GM23338 (cell line): ENCODE measurements around the gene LEMD2. TPM values are rescaled to one million over a fixed set of nuclear protein-coding genes. Genes with fewer than 3 reads are reported as not detected.

Experiments
- ATAC-seq: fragments of 200-7000 bp; cut with Tn5 transposase; 3 replicates; pipeline ENCODE4 v1.9.1; 2020
- DNase-seq: peaks from one replicate; pipeline ENCODE4 v3.0.0-alpha.2; 2015; ENCODE audit warnings: low spot score
- H2AFZ ChIP-seq: fragments of 200-600 bp; sonication (generic); 2 replicates; pipeline ENCODE4 v1.8.0; 2016; ENCODE audit warnings: antibody characterized with exemption, mild to moderate bottlenecking, moderate library complexity
- H3F3A ChIP-seq: fragments of 200-600 bp; sonication (generic); replicated peaks from 2 replicates; pipeline ENCODE4 v1.8.0; 2017; ENCODE audit warnings: antibody characterized with exemption, mixed run types, low read depth
- H3K27ac ChIP-seq: fragments of 200-600 bp; sonication (generic); 2 replicates; pipeline ENCODE4 v1.6.1; 2016; ENCODE audit warnings: low read depth
- H3K27me3 ChIP-seq: fragments of 200-600 bp; sonication (generic); 2 replicates; pipeline ENCODE4 v1.8.0; 2016; ENCODE audit warnings: mild to moderate bottlenecking, mixed run types, moderate library complexity; ENCODE audit not compliant: insufficient read depth
- H3K36me3 ChIP-seq: fragments of 200-600 bp; sonication (generic); 2 replicates; pipeline ENCODE4 v1.8.0; 2016; ENCODE audit warnings: mild to moderate bottlenecking; ENCODE audit not compliant: insufficient read depth
- H3K4me1 ChIP-seq: fragments of 200-600 bp; sonication (generic); 2 replicates; pipeline ENCODE4 v1.8.0; 2016; ENCODE audit warnings: mild to moderate bottlenecking, moderate library complexity; ENCODE audit not compliant: insufficient read depth
- H3K4me2 ChIP-seq: fragments of 200-600 bp; sonication (generic); 2 replicates; pipeline ENCODE4 v1.7.1; 2017; ENCODE audit warnings: mixed run types
- H3K4me3 ChIP-seq: fragments of 200-600 bp; sonication (generic); 2 replicates; pipeline ENCODE4 v1.6.1; 2016; ENCODE audit warnings: mixed run types
- H3K79me2 ChIP-seq: fragments of 200-600 bp; sonication (generic); replicated peaks from 2 replicates; pipeline ENCODE4 v1.8.0; 2017; ENCODE audit warnings: mild to moderate bottlenecking; ENCODE audit not compliant: insufficient read depth
- H3K9me2 ChIP-seq: fragments of 200-600 bp; sonication (generic); 2 replicates; pipeline ENCODE4 v1.8.0; 2017; ENCODE audit not compliant: insufficient read depth
- H4K20me1 ChIP-seq: fragments of 200-600 bp; sonication (generic); replicated peaks from 2 replicates; pipeline ENCODE4 v1.8.0; 2017; ENCODE audit warnings: mild to moderate bottlenecking; ENCODE audit not compliant: insufficient read depth
- H3K27ac Mint-ChIP-seq: 2 replicates; pipeline ENCODE4 v1.8.0; 2020; ENCODE audit warnings: inconsistent platforms, mild to moderate bottlenecking, moderate library complexity, mixed read lengths
- H3K27me3 Mint-ChIP-seq: 3 replicates; pipeline ENCODE4 v1.8.0; 2022; ENCODE audit warnings: low read depth, mild to moderate bottlenecking, moderate library complexity, mixed read lengths, inconsistent platforms; ENCODE audit not compliant: insufficient read depth, poor library complexity
- H3K36me3 Mint-ChIP-seq: 3 replicates; pipeline ENCODE4 v1.8.0; 2021; ENCODE audit warnings: low read depth, mild to moderate bottlenecking, inconsistent platforms, moderate library complexity, mixed read lengths
- H3K4me1 Mint-ChIP-seq: 3 replicates; pipeline ENCODE4 v1.8.0; 2020; ENCODE audit warnings: mild to moderate bottlenecking, inconsistent platforms, mixed read lengths
- H3K4me3 Mint-ChIP-seq: 3 replicates; pipeline ENCODE4 v1.8.0; 2021; ENCODE audit warnings: moderate library complexity, mild to moderate bottlenecking, inconsistent platforms, mixed read lengths
- H3K9me3 Mint-ChIP-seq: 3 replicates; pipeline ENCODE4 v1.8.0; 2020; ENCODE audit warnings: moderate library complexity, mild to moderate bottlenecking, inconsistent platforms, mixed read lengths
- CREB1 ChIP-seq: fragments of 250-450 bp; sonication (Bioruptor Pico); IDR thresholded peaks from 2 replicates; pipeline ENCODE4 v1.5.0; 2020; ENCODE audit warnings: low read depth, mild to moderate bottlenecking, moderate library complexity
- CTCF ChIP-seq, 2 experiments: fragments of 200-600 bp in 1 of 2; sonication (generic) in 1 of 2; conservative IDR thresholded peaks; 2 replicates each; pipeline versions ENCODE4 v1.5.1 to v1.6.1; 2016 to 2017; ENCODE audit warnings: antibody characterized with exemption in 2 of 2, low read depth in 2 of 2, mild to moderate bottlenecking in 2 of 2, moderate library complexity in 1 of 2
- ETS1 ChIP-seq: IDR thresholded peaks from 2 replicates; pipeline ENCODE4 v1.6.1; 2016; ENCODE audit warnings: antibody characterized with exemption
- EZH2 ChIP-seq: fragments of 200-600 bp; sonication (generic); IDR thresholded peaks from one replicate; pipeline ENCODE4 v1.8.0; 2017; ENCODE audit warnings: antibody characterized with exemption, mild to moderate bottlenecking, low read depth; ENCODE audit not compliant: unreplicated experiment
- EZH2phosphoT487 ChIP-seq: fragments of 200-600 bp; sonication (generic); IDR thresholded peaks from one replicate; pipeline ENCODE4 v1.8.1; 2018; ENCODE audit warnings: antibody characterized with exemption; ENCODE audit not compliant: unreplicated experiment
- JUNB ChIP-seq: IDR thresholded peaks from one replicate; pipeline ENCODE4 v1.6.1; 2016; ENCODE audit warnings: antibody characterized with exemption; ENCODE audit not compliant: unreplicated experiment
- NANOG ChIP-seq: IDR thresholded peaks from 2 replicates; pipeline ENCODE4 v1.6.1; 2016; ENCODE audit warnings: antibody characterized with exemption, borderline replicate concordance
- POLR2AphosphoS5 ChIP-seq: IDR thresholded peaks from 2 replicates; pipeline ENCODE4 v1.6.1; 2016; ENCODE audit warnings: antibody characterized with exemption, low read depth
- REST ChIP-seq: IDR thresholded peaks from one replicate; pipeline ENCODE4 v1.6.1; 2018; ENCODE audit warnings: antibody characterized with exemption; ENCODE audit not compliant: unreplicated experiment
- STAT1 ChIP-seq: IDR thresholded peaks from one replicate; pipeline ENCODE4 v1.6.1; 2016; ENCODE audit warnings: antibody characterized with exemption; ENCODE audit not compliant: unreplicated experiment
- ZNF114 ChIP-seq: fragments of 250-450 bp; sonication (Bioruptor Pico); IDR thresholded peaks from 2 replicates; pipeline ENCODE4 v1.5.0; 2020; ENCODE audit warnings: mild to moderate bottlenecking, moderate library complexity
- ZNF331 ChIP-seq: fragments of 250-450 bp; sonication (Bioruptor Pico); IDR thresholded peaks from 2 replicates; pipeline ENCODE4 v1.5.0; 2020; ENCODE audit warnings: low read depth, mild to moderate bottlenecking, moderate library complexity
- ZNF462 ChIP-seq: fragments of 250-450 bp; sonication (Bioruptor Pico); IDR thresholded peaks from 2 replicates; pipeline ENCODE4 v1.5.0; 2020; ENCODE audit warnings: mild to moderate bottlenecking, moderate library complexity
- polyA plus RNA-seq: library from polyadenylated mRNA; unstranded; fragments of >200 nt; fragmentation: Nextera tagmentation; extraction: Ambion mirVana; gene quantifications from 2 replicates; pipeline ENCODE4 v1.2.1, GENCODE V29; 2016
- total RNA-seq: library from RNA; depleted of rRNA; stranded (reverse); fragments of >200 nt; shearing (Covaris generic); gene quantifications from 2 replicates; pipeline ENCODE4 v1.2.3, GENCODE V29; 2014

LEMD2 gene
- total and polyA plus RNA-seq, 2 experiments from 2014 or later: 28.6 to 64.7 TPM

GRCh38 chr6:33813990-33814985 lies 25.4 kb upstream of the LEMD2 start:
- peak overlapping the region; percentile 71 for H3K4me2 ChIP-seq
- TF ChIP-seq STAT1 (no peak), EZH2 (no peak), ZNF114 (CRISPR knock-in tag) (no peak), ZNF331 (CRISPR knock-in tag) (no peak), ZNF462 (no peak), ETS1 (no peak), CTCF (conservative IDR thresholded peaks at IDR 0.05; ENCODE audit: low read depth in 2 of 2) (no peak), EZH2phosphoT487 (no peak), REST (no peak), CREB1 (CRISPR knock-in tag) (no peak), POLR2AphosphoS5 (no peak), NANOG (no peak), JUNB (no peak)
- no peaks in the 10 kb centered on the region for H3K36me3 ChIP-seq
- Mint-ChIP-seq H3K4me1 (peaks cover 57% of the 10 kb centered on the region), H3K36me3 (no peaks in the 10 kb centered on the region), H3K27me3 (peaks cover 12% of the 10 kb centered on the region), H3K27ac (no peak overlapping the region), H3K9me3 (no peaks in the 10 kb centered on the region), H3K4me3 (no peak overlapping the region)
- DNase-seq (no peak), ATAC-seq (peak; percentile 10)
- no peaks in the 10 kb centered on the region for H3K27me3 ChIP-seq
- H3K9me2 ChIP-seq: no peaks in the 10 kb centered on the region
- H3K27ac ChIP-seq: peak overlapping the region; percentile 76
- H3K79me2 ChIP-seq: no peaks in the 10 kb centered on the region
- H2AFZ ChIP-seq: no peak overlapping the region
- H3F3A ChIP-seq: peaks cover 14% of the 10 kb centered on the region; the same call in 1 of the 2 replicates
- H4K20me1 ChIP-seq: no peaks in the 10 kb centered on the region
- peaks cover 49% of the 10 kb centered on the region for H3K4me1 ChIP-seq
- H3K4me3 ChIP-seq: no peak overlapping the region
